DMS114 treated with DMSO at 0.1 percent for 48 hours (cell line): ENCODE measurements around the gene TIMP2.

Source experiments
- DNase-seq: peaks from one replicate; lab custom pipeline; 2025; ENCODE audit not compliant: unreplicated experiment; lab: John Stamatoyannopoulos, UW

TIMP2 gene

DNA sequence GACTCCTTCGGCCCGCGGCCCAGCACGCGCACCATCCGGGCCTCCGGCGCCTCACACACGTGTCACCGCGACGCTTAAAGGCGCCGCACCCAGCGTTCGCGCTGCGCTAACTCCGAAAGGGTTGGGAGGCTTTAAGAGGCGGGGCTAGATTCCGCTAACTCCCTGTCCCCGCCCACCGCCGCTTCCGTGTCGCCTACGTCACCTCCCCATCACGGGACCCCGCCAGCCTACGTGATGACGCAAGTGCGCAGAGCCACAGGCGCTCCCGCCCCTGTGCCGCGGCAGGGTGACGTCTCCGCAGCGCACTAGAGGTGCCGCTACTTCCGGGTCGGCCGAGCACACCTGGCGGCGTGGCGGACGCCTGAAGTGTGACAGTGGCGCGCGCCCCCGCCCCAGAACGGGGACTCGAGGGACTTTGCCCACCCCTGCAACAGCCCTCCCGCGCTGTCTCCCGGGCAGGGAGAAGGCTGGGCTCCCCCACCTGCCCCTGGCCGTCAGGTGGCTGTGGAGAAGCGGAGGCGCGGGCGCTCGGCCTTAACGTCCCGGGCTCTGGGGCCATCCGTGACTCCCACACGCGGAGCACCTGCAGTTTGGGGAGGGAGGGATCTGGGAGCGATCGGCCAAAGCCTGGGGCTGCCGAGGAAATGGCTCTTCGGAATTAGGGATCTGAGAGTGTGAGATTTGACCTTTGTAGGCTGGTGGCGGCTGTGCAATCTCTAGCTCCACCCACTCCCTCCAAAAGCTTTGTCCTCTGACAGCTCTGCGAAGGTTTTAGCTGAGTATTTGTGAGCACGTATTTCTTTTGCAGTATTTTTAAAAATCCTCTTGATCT is 84.2 kb downstream of the TIMP2 start, which contains the start of gene USP36:
TSS of gene USP36 (minus strand) at position 35 of the 832 bp plus-strand sequence. CDS start 4,451 bp downstream, outside the sequence.
- peak; percentile 91 for DNase-seq

DNA sequence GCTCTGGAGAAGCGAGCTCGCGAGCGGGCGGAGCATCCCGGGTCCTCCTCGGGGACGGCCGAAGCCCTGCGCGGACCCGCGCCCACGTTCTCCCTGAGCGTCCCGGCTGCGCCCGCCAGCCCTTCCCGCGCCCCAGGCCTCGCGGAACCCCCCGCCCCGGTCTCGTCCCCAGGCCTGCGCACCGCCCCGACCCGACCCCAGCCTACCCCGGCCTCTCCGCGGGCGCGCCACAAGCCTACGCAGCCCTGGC is 84.7 kb downstream of the TIMP2 start:
- no peak for DNase-seq

DNA sequence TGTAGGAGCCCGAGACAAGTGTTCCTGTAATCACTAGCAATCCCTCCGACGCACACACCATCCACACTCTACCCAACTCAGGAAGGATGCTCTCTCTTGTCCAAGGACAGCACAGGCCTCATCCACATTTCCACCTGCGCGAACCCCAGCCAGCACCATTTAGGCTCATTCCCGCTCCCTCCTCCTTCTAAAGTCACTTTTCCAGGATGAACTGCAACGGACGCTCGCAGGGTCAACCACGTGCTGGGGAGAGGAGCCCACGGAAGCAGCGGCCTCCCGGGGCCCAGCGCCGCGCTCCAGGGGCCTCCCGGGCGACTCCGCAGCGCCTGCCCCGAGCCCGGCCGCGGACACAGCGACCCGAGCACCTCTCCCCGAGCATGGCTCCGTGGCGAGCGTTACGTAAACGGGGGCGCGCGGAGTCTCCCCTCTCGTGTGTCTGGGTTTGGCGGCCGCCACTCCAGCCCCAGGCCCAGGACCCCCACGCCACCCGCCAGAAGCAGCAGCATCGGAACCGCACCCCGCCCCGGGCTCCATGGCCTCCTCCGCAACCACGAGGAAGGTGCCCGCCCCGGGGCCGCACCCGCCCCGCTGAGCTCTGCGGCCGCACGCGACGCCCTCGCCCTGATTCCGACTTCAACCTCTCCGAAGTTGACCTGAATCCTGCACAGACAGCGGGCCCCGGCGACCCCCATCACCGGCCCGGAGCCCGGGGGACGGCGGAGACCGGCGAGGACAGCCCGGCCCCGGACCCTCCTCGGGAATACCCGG is 85.2 kb downstream of the TIMP2 start:
- no peak for DNase-seq

DNA sequence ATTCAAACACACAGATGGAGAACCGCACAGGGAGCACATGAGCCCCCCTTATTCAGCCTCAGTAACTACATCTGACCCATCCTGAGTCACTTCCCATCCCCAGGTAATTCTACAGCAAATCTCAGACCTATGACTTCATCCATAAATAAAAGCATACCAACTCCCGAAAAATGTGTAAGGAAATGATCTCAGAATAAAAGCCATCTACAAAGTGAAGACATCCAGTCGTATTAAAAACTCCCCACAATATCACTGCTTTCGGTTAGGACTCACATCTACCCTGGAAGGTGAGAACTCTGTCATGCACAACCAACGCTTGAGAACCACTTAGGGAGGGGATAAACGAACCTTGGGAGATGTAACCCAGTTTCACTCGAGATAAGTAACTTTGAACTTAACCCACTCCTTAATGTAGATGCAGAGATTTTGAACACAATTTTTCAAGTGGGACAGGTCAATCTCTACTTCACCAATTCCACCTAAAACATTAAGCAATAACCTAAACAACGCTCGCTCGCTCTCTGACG is 85.9 kb downstream of the TIMP2 start:
- no peak for DNase-seq

DNA sequence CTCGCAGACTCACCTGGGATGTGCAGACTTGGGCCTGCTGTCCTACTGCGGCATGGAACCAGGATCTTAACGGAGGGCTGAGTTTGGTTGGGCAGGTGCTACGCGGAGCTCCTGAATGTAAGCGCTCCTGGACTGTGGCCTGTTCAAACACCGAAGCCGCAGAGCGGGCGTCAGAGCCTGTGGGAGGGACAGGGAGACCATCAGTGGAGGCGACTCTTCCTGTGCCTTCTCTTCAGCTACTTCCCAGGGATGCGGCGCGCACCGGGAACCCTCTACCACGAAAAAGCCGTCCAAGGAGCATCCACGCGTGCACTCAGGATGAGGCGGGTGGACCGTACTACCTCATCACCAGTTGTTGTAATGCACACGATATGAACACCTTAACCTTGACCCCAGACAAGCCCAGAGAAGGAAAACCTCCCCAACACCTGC is 86.6 kb downstream of the TIMP2 start:
- DNase-seq: no peak

DNA sequence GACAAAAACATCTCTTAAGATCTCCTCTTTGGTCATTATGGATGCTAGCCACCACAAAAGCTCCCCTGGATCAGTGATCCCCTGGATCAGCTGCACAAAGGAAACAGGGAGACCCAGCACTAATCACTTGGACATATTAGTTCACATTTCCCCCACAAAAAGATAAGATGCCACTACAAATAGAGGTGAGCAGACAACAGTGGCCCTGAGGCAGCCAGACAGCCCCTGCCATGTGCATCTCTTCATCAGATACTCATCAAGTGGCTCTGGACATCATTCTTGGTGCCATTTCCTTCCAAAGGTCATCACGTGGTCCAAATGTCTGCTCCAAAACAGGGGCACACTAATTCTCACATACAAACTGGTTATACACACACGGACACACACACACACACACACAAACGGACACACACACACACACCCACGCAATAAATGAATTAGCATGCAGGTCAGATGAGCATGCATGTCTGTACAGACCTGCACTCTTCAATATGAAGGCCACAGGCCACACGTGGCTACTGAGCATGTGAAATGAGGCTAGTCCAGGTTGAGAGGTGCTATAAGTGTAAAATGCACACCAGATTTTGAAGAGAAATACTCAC is 88.7 kb downstream of the TIMP2 start:
- DNase-seq: no peak

DNA sequence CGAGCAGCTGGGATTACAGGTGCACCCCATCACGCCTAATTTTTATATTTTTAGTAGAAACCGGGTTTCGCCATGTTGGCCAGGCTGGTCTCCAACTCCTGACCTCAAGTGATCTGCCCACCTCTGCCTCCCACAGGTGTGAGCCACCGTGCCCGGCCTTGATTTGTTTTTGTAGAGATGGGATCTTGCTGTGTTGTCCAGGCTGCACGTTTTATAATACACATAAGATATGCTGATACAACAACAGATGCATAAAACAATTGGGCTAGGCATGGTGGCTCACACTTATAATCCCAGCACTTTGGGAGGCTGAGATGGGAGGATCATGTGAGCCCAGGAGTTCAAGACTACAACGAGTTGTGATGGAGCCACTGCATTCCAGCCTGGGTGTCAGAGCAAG is 90.6 kb downstream of the TIMP2 start:
- no peak for DNase-seq

DNA sequence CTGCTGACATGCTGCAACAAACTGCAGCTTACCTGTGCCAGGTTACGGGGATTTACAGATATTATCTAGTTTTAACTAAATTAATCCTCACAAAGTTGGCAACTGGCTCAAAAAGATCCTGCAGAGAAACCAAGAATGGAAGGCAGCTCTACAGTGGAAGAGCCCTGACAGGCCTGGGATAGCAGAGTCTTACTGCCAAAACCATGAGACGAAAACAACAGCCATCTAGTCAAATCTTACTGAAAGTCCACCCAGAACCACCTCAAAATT is 92.7 kb downstream of the TIMP2 start:
- DNase-seq: no peak

DNA sequence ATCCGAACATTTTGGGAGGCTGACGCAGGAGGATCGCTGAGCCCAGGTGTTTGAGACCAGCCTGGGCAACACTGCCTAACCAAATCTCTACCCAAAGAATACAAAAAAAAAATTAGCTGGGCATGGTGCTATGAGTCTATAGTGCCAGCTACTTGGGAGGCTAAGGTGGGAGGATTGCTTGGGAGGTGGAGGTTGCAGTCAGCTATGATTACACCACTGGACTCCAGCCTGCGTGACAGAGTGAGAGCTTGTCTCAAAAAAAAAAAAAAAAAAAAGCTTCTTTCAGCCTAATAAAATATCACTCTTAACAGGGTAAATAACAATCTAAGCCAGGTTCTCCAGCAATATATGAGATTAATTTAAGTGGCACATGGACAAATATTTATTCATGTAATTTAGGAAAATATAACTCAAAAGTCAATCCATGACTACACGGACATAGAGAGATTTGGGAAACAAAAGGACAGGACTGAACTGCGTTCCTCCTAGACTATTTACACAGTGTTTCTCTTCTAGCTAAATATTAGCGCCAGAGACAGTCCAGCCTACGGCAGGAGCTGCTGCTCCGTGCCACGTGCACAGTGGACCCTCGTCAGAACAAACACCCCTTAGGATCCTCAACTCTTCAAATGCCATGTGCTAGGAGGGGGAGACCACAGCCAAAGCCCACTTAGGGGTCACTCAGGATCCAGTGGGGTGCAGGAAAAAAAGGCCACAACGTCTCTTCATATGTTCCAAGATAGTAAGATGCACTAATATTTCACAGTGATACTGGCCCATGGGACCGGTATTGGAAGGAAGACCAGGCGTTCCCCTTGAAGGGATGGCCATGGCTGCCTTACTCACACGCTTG is 93.3 kb downstream of the TIMP2 start:
- no peak for DNase-seq

DNA sequence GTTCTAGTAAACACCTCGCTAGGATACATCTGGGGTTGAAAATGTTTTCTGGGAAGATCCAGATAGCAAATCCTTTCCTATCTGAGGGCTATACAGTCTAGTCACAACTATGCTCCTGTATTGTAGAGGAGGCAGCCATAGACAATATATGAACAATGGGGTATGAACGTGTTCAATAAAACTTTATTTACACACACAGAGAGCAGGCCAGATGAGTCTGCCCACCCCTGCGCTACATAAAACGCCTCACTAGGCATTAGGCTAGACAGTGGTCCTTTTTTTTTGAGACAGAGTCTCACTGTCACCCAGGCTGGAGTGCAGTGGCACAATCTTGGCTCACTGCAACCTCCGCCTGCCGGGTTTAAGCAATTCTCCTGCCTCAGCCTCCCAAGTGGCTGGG is 95.7 kb downstream of the TIMP2 start:
- DNase-seq: no peak

DNA sequence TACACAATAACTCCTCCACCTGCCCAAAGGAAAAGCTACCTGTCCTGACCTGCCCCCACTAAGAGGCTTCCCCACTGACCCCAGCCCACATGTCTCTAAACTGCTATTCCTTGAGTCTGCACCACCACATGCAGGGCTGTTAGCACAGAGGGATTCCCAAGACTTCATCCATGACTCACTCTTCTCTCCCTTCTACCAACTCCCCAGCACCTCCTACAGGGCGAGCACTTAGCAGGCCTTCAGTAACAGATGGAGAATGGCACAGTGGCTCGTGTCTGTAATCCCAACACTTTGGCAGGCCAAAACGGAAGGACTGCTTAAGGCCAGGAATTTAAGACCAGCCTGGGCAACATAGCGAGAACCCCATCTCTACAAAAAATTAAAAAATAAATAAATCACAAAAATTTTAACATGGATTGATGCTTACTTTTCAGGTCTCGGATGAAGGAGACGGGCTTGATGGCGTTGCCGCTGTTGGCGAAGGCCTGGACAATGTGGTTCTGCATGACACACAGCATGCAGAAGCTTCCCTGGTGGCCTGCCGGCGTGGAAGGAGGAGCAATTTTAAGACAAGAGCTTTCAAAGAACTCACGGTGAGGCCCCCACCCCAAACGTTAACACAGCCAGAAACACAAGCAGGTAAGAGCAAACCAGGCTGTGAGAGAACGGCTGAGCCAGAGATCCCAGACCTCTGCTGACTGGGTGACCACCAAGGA is 96.6 kb downstream of the TIMP2 start:
- peak; percentile 4 for DNase-seq

DNA sequence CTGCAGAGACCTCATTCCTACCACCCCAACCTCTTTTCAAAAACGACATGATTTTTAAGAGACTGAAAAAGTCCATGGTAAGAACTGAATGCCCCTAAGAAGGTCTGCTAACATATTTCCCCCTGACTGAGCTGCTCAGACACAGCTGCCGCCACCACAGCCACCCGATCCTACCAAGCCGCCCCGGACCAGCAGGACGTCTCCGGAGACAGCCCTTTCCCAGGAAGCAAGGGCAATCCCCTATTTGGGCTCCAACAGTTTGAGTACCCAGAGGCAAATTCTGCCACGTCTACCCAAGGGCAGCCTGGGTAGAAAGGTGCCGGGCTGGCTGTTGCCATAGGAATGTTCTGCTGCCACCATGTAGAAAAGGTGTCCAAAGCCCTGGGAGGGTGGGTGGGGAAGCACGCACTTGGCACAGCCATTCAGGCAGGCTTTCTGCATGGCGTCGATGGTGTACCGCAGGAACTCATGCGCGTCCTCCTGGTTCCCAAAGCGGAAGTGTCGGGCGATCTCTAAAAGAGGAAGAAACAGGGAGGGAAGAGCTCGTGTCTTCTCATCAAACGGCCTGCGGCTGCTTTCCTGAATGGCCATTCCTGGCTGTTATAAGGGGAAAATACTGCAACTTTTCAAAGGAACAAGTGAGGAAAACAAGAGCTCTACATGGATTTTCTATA is 98.2 kb downstream of the TIMP2 start:
- no peak for DNase-seq

DNA sequence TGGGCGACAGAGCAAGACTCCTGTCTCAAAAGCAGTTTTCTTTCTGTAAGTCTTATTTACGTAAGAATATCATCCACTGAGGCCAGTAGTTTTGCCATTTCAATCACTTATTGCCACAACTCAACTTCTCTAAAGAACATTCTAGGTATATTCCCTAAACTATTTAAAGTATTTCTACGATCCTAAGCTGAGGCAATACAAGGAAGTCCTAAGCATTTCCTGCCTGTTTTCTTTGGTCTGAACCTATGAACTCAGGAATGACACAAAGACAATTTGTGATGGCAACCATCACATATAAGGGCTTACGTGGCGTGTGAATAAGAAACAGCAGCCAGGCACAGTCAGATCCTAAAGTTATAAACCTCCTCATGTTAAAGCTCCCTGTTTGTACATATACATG is 98.8 kb downstream of the TIMP2 start:
- DNase-seq: no peak

DNA sequence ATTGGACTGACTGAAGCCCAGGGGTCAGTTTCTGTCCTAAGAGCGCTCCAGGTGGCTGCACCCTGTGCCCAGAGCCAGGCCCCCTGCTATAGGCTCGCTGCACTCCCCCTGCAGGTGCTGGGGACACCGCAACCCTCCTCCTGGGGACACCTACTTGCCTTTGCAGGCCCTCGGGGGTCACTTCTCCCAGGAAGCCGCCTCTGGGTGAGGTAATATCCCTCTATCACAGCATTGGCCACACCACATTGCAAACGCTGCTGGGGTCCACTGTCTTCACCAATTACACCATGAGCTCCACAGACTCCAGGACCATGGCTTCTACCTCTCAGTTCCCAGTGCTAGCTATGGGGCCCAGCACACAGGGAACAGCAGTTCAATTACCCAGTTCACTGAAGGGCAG is 99.5 kb downstream of the TIMP2 start:
- DNase-seq: no peak

DNA sequence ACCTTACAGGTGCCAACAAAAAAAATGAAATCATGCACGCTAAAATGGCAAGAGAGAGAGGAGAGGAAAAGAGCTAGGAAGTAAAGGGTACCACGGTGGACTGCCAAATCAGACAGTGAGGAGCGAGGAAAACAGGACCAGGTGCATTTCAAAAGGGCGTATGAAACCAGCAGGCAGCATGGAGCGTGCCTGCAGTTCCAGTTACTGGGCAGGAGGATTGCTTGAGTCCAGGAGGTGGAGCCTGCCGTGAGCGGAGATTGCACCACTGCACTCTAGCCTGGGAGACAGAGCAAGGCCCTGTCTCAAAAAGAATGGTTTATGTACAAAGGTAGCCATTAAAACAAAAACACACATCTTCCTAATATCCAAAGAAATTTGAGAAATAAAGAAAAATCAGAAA is 100.9 kb downstream of the TIMP2 start:
- no peak for DNase-seq

DNA sequence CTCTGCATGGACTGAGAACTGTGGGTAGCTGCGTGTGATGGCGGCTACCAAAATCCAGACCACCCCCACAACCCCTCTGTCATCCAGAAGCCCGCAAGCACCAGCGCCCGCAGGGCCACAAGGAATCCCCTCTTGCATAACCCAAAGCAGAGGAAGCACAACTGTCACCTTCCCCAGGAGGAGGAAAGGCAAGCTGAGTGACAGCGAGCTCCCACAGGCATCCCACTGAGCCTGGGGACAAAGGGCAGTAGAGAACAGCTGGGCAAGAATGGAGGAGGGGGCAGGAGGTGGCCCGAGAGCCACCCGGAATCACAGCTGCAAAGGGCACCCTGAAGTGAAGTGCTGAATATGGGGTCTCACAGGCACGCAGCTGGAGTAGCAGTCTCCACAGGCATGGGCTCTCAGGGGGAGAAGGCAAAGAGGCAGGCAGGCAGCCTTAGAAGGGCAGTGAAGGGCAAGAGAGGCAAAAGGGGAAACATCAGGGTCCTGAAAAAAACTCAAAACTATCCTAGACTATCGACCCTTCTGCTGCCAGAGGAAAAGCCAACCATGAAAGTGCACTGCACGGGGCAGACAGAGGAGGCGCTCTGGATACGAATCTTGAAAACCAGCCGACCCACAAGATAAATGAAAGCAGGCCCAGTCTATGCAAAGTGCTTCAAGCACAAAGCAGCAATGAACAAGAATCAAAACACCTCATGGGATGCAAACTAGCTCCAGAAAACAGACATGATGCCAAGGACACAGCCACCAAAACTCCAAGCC is 101.7 kb downstream of the TIMP2 start:
- no peak for DNase-seq

DNA sequence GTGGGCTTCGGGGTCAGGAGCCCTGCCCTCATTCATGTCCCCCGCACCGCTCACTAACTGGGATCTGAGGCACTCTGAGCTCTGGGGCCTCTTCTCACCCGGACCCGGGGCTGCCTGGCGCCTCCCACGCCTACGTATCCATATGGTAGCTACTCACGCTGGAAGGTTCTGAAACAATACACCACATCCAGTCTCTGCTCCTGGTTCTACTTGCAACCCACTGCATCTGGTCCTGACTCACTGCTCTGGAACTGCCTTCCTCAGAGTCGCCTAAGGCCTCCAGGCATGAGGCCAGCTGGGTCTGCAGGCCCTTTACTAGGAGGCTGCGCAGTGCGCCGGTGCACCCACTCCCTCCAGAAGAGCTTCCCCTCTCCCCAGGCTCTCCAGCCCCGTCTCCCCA is 102.6 kb downstream of the TIMP2 start:
- DNase-seq: no peak

DNA sequence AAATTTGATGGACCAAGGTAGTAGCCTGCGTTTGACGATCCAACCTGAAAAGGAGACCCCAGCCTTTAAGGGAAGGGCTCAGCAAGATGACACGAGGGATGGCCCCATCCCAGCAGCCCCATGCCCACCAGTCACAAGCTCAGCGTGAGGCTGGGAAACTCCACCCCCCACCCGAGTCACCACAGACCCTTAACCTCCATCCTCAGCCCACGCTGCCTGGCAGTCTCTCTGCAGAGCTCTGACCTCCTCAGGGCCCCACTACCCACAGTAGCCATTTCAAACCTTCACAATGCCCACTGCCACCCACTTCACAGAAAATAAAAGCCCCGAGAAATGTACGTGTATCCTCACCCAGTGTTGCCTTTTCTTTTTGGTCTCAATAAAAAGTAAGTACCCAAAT is 103.2 kb downstream of the TIMP2 start:
- DNase-seq: no peak

DNA sequence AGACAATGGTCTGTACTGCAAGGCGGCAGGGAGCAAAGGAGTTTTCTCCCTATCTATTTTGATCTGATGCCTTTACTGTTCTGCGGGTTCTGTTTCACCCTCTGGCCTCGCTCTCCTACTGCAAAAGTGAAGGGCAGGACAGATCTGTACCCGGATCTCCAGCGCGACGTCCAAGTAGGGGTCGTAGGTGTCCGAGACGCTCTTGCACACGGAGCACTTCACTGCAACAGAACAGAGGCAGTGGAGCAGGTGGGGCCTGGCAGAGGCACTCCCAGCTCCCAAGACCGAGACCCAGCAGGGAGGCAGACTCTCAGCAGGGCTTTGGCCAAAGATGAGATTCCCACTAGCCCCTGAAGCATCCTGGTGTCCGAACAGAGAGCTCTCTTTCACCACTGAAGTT is 104.3 kb downstream of the TIMP2 start:
- DNase-seq: no peak
